ENCODE data around the gene ERBB4.

Gene ERBB4

DNA sequence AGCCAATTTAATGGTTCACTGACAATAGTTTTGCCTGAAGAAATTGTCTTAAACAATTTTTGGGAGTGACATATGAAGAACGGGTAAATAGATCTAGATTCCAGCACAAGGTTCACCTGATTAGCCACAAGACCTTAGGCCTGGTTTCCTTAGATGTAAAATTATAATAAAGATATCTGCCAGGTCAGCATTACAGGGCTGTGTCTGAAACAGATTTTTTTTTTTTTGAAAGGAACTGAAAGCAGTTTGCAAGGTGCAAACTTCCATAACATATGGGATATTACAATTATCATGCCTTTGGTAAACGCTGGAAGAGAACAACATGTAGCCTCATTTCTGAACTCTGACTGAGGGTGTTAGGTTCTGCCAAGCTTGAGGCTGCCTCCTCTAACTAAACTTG is 599.4 kb downstream of the ERBB4 start:
- TF ChIP-seq GATA2 (IDR thresholded peaks at IDR 0.05; ENCODE audit: low read depth, low read length) = no peak
- no peak for TF ChIP-seq GATA3 (IDR thresholded peaks at IDR 0.05; ENCODE audit: low read depth, low read length)

DNA sequence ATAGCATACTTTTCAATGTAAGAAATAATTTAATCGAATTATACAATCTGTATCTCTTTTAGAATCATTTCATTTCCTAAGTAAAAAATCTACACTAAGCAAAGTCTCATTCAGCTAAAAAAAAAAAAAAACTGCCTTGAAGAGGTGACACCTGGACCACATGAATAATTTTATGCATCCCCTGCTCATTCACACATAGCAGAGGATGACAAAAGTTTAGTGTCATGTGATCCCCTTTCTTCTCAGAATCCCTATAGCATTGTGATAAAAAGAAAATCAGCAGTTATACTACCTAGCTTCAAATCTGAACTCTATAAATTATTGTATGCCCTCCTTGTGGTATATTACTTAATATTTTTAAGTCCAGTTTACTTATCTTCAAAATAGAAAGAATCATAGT is 603.8 kb downstream of the ERBB4 start:
- TF ChIP-seq GATA2 (IDR thresholded peaks at IDR 0.05; ENCODE audit: low read depth, low read length) (no peak), GATA3 (IDR thresholded peaks at IDR 0.05; ENCODE audit: low read depth, low read length) (no peak)

DNA sequence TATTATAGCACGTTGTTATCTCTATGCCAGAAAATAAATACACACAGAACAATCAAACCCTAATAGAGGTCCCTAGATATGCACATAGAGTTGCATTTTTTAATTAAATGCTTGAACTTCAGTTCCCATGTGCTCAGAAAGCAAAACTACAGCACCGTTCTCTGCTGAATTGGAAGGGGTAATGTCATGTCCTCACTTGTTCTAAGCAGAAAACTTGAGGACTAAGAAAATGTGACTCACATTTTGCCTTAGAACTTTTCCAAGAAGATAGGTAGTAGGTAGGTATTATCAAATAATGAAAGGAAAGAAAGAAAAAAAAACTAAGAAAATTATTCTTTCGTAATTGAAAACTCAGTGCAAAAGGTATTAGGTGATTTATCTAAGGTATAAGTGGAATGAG is 607.3 kb downstream of the ERBB4 start:
- TF ChIP-seq GATA2 (IDR thresholded peaks at IDR 0.05; ENCODE audit: low read depth, low read length) (no peak), GATA3 (IDR thresholded peaks at IDR 0.05; ENCODE audit: low read depth, low read length) (no peak)

DNA sequence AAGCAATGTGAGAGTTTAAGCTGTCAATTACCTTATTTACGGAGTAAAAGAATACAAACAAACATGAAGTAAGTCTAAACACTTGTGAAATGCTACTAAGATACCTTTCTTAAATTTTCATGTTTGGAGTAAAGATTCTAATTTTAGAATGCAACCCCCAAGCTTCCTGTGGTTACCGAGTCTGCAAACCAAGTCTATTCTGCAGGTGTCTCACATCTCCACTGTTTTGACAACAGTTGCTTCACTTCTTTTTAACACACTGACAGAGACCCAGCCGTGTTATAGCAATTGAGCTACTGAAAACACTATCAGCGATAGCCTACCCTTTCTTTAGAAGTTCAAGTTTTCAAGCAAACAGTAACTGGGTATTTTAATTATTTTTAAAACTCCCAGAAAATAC is 608.3 kb downstream of the ERBB4 start:
- TF ChIP-seq GATA3 (IDR thresholded peaks at IDR 0.05; ENCODE audit: low read depth, low read length) (no peak), GATA2 (IDR thresholded peaks at IDR 0.05; ENCODE audit: low read depth, low read length) (no peak)

DNA sequence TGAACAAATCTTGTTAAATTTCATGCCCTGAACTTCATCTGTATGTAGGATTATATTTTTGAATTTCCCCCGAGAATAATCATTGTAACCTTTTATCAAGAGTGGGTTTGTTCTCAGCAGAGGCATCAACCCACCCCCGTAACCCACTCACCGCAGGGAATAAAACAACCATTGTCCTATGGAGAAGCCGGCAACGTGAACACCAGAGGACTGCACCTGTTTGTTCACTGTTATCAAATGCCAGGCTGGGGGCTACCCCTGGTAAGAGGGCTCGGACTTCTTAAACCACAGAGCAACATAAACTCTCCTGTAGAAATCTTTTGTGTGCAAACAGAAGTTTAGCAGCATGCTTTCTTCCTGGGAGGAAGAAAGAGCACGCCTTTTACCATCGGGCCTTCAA is 610.4 kb downstream of the ERBB4 start:
- TF ChIP-seq GATA2 (IDR thresholded peaks at IDR 0.05; ENCODE audit: low read depth, low read length) (no peak), GATA3 (IDR thresholded peaks at IDR 0.05; ENCODE audit: low read depth, low read length) (no peak)

DNA sequence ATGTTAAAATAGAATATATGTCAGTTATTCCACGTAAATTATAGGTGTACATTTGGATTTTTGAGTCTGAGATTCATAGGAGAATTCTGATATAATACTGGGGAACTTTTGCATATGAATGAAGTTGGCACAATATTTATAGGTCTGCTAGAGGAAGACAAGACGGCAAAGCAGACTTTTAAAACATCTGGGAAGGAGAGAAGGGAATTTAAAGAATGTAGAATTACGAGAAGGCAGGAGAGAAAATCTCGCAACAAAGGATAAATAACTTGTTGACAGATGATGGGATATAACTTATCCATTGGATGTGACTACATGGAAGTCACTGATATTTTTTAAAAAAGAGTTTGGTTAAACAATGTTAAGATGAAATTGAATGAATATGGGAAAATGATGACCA is 615.6 kb downstream of the ERBB4 start:
- TF ChIP-seq GATA3 (IDR thresholded peaks at IDR 0.05; ENCODE audit: low read depth, low read length) = no peak
- no peak for TF ChIP-seq GATA2 (IDR thresholded peaks at IDR 0.05; ENCODE audit: low read depth, low read length)

DNA sequence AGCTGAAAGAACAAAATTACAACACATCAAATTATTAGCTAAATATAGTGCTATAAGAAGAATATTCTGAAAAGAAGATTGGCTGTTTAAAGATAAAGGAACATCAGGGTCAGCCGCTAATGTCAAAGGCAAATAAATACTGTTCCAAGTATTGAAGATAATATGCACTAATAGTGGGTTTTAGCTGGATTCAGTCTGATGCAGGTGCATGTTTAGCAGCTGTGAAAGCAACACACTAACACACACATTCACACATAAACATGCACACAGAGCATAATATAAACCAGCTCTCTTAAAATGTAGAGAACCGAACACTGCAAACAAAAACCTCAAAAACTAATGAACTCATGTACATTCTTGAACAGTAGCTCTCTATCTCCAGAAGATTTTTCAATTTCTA is 634.6 kb downstream of the ERBB4 start:
- no peak for TF ChIP-seq GATA2 (IDR thresholded peaks at IDR 0.05; ENCODE audit: low read depth, low read length)
- no peak for TF ChIP-seq GATA3 (IDR thresholded peaks at IDR 0.05; ENCODE audit: low read depth, low read length)

DNA sequence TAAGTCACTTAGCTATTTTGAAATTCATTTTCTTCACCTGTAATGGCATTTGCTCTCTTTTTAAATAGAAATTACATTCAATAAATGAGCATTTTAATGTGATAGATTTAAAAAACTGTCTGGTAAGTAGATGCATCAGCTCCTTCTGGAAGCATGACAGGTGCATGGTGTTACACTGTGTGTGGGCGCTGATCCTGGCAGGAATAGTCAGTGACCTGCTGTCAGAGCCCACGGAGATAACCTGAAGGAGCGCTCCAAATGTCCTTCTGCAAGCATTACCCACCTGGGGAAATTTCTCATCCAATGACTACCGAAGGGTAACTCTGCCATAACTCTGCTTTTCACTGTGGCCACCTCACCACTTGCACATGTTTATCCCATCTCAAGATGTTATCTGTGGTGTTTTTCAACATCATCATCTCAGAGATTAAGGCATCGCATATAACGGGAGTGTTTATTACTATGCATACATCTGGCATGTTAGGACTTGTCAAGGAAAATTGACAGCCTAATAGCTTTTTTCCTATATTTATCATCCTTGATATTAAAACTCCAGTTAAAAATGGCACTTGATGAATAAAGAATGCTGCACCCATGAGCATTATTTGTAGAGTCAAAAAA is 637.3 kb downstream of the ERBB4 start:
- no peak for TF ChIP-seq GATA3 (IDR thresholded peaks at IDR 0.05; ENCODE audit: low read depth, low read length)
- no peak for TF ChIP-seq GATA2 (IDR thresholded peaks at IDR 0.05; ENCODE audit: low read depth, low read length)

DNA sequence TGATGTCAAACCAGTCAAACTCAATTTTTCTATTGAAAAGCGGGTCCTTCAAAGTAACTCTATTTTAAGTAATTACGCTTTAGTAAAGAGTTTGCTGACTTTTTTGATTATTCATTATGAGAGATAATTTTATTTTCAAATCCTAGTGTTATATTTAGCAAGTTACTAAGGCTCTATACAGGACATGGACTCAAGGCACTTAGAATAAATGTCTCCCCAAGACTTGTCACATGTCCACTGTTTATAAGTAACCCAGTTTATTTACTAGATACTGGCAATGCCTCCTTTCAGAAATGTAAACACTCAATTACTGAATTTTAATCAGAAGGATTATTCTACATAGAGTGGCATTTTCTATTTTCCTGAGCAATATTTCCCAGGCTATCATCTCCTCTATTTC is 638.1 kb downstream of the ERBB4 start:
- TF ChIP-seq GATA2 (IDR thresholded peaks at IDR 0.05; ENCODE audit: low read depth, low read length) (no peak), GATA3 (IDR thresholded peaks at IDR 0.05; ENCODE audit: low read depth, low read length) (no peak)

DNA sequence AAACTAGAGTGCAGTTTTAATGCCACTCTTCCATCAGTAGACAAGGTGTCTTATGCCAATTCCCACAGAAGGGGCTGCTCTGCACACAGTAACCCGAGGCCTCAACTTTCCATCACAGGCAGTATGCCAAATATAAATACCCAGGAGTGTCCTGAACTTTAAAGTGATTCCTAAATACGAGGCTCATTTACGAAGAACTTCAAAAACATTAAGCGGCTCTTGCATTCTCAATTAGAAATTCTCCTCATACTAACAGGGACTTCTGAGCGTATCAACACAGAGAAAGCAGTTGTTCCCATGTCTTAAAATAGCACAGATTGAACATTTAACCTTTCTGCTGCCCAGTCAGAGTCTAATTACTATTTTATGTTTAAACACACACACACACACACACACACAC is 638.6 kb downstream of the ERBB4 start:
- no peak for TF ChIP-seq GATA3 (IDR thresholded peaks at IDR 0.05; ENCODE audit: low read depth, low read length)
- no peak for TF ChIP-seq GATA2 (IDR thresholded peaks at IDR 0.05; ENCODE audit: low read depth, low read length)

DNA sequence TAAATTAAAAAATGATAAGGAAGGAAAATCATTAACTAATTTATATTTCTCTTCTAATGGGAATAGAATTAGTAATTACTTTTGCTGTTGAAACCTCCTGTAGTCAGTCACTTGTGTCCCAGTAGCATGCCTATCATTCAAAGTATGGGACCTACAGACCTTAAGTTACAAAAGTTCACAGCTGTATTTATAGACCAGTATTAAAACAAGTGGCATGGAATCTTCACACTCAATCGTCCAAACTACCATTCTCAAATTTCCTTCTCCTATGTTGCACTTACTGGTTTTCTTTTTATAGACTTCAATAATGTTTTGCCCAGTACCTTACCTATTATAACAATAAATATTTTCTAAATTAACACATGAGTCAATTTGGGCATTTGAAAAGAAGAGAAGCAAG is 639.9 kb downstream of the ERBB4 start:
- TF ChIP-seq GATA2 (IDR thresholded peaks at IDR 0.05; ENCODE audit: low read depth, low read length) (no peak), GATA3 (IDR thresholded peaks at IDR 0.05; ENCODE audit: low read depth, low read length) (no peak)

DNA sequence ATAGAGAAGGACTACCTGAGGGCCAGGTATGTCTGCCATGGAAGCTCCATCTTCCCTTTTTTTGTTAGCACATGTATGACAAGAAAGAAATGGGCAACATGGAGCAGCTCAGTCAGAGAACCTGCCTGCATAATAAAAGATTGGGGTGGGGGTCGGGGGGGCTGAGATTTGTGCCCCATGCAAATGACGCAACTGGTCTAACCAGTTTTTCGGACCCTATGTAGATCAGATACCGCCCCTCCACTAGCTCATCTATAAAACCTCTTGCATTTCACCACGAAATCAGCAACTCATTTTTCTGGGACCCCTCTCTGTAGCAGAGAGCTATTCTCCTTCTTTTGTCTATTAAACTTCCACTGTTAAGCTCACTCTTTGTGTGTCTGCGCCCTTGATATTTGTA is 657.2 kb downstream of the ERBB4 start:
- TF ChIP-seq GATA3 (IDR thresholded peaks at IDR 0.05; ENCODE audit: low read depth, low read length) (no peak), GATA2 (IDR thresholded peaks at IDR 0.05; ENCODE audit: low read depth, low read length) (no peak)

DNA sequence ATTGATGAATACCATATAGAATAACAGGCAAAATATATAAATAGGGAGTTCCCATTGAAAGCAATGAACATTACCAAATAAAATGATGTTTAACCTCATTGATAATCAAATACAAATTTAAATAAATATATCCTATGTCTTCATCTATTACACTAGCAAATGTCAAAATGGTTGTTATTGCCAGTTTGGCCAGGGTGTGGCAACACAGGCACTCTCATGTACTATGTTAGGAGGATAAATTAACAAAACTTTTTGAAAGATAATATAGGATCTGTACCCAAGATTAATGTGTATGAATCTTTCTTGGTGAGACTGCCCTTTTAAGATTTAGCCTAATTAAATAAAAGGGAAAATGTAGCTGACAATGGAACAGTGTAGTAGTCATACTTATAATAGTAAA is 659.3 kb downstream of the ERBB4 start:
- TF ChIP-seq GATA2 (IDR thresholded peaks at IDR 0.05; ENCODE audit: low read depth, low read length) = no peak
- no peak for TF ChIP-seq GATA3 (IDR thresholded peaks at IDR 0.05; ENCODE audit: low read depth, low read length)

DNA sequence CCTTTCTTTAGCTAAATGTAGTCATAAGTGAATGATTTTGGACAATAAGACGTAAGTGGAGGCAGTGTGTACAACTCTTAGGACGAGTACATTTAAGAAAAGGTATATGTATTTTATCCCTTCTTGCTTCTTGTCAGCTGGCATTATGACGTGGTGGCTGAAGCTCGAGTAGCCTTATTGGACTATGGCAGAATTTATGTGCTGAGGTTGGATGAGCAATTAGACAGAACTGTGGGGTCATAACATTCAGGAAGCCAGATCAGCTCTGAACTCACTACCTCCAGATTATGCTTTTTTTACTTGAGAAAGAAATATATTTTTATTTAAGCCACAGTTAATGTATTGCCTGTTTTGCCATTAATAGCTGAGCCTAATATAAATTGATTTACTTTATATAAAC is 661.5 kb downstream of the ERBB4 start:
- TF ChIP-seq GATA3 (IDR thresholded peaks at IDR 0.05; ENCODE audit: low read depth, low read length) (no peak), GATA2 (IDR thresholded peaks at IDR 0.05; ENCODE audit: low read depth, low read length) (no peak)

DNA sequence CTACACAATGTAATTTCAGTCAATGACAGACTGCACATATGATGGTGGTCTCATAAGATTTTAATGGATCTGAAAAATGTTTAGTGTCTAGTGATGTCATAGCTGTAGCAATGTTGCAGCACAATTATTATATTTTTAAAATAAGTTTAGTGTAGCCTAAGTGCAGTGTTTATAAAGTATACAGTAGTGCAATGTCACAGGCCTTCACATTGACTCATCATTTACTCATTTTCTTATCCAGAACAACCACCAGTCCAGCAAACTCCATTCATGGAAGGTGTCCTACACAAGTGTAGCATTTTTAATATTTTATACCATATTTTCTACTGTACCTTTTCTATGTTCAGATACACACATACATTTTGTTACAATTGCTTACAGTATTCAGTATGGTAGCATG is 663.1 kb downstream of the ERBB4 start:
- no peak for TF ChIP-seq GATA3 (IDR thresholded peaks at IDR 0.05; ENCODE audit: low read depth, low read length)
- TF ChIP-seq GATA2 (IDR thresholded peaks at IDR 0.05; ENCODE audit: low read depth, low read length) = no peak

DNA sequence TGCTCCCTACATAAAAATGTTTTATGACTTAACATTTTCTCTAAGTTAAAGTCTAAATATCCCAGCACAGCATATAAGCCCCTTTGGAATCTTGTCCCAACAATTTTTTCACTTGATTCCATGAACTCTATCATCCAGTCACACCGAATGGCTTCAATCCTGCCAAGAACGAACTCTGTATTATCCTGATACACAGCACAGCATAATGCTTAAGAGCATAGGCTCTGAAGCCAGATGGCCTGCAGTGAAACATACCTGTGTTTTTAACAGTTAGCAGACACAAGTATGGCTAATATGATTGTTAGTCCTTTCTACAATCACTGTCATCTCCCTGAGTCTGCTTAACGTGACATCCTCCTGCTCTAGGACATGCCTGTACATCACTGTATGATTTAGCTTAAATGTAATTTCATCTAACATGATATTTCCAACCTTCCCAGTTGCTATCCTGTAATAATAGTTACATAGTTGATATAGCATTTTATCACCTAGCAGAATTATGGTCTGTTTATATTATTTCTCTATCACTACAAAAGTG is 669.5 kb downstream of the ERBB4 start:
- TF ChIP-seq GATA2 (IDR thresholded peaks at IDR 0.05; ENCODE audit: low read depth, low read length) (no peak; the same call in 1 of the 2 replicates), GATA3 (IDR thresholded peaks at IDR 0.05; ENCODE audit: low read depth, low read length) (no peak)

Data from SH-SY5Y (cell line).